Measurements from ENCODE around the gene ZNF646. TPM values are rescaled to one million over a fixed set of nuclear protein-coding genes. Genes with fewer than 3 reads are reported as not detected.

The ZNF646 gene
- total and polyA plus RNA-seq, 2 of the 13 experiments (the other 11 are each of a cell fraction or from before 2014, with no cell fraction given), result 3.4 to 10.9 TPM

DNA sequence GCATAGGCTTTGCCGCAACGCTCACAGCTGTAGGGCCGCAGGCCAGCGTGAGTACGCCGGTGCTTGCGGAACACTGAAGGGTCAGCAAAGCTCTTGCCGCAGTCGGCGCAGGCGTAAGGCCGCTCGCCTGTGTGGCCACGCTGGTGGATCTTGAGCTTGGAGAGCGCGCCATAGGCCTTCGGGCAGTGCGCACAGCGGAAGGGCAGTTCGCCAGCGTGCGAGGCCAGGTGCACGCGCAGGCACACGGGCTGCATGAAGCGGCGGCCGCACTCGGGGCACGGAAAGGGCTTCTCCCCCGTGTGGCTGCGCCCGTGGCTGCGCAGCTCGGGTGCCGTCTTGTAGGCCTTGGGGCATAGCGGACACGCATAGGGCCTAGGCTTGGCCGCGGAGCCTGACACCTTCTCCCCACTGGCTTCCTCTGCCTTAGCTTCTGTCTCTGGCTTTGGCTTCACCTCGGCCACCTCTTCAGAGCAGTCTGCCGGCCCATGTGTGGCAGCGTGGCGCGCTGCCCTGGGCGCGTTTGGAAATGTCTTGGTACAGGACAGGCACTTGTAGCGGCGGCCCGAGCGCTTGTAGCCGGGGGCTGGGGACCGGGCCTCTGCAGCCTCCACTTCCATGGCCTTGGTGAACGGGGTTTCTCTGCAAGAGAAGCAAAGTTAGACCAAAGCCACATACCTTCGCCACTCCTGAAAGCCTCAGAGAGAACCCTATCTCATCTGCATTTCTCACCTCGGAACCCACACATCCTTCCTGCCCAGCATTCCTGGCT, 10.2 kb upstream of the ZNF646 start (continued):
- TF ChIP-seq, protein P1, sequence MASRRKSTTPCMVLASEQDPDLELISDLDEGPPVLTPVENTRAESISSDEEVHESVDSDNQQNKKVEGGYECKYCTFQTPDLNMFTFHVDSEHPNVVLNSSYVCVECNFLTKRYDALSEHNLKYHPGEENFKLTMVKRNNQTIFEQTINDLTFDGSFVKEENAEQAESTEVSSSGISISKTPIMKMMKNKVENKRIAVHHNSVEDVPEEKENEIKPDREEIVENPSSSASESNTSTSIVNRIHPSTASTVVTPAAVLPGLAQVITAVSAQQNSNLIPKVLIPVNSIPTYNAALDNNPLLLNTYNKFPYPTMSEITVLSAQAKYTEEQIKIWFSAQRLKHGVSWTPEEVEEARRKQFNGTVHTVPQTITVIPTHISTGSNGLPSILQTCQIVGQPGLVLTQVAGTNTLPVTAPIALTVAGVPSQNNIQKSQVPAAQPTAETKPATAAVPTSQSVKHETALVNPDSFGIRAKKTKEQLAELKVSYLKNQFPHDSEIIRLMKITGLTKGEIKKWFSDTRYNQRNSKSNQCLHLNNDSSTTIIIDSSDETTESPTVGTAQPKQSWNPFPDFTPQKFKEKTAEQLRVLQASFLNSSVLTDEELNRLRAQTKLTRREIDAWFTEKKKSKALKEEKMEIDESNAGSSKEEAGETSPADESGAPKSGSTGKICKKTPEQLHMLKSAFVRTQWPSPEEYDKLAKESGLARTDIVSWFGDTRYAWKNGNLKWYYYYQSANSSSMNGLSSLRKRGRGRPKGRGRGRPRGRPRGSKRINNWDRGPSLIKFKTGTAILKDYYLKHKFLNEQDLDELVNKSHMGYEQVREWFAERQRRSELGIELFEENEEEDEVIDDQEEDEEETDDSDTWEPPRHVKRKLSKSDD (CRISPR knock-in tag; IDR thresholded peaks at IDR 0.05; ENCODE audit: low read depth), result no peak
- 0 out of 2 replicates have a peak, but pooled peaks have one; percentile 33 for TF ChIP-seq CENPT (CRISPR knock-in tag; IDR thresholded peaks at IDR 0.05; ENCODE audit: low read depth)
- TF ChIP-seq RARG (CRISPR knock-in tag; IDR thresholded peaks at IDR 0.05; ENCODE audit: low read depth), result no peak
- no peak for TF ChIP-seq SIX4 (CRISPR knock-in tag; IDR thresholded peaks at IDR 0.05)
- TF ChIP-seq, protein P2, sequence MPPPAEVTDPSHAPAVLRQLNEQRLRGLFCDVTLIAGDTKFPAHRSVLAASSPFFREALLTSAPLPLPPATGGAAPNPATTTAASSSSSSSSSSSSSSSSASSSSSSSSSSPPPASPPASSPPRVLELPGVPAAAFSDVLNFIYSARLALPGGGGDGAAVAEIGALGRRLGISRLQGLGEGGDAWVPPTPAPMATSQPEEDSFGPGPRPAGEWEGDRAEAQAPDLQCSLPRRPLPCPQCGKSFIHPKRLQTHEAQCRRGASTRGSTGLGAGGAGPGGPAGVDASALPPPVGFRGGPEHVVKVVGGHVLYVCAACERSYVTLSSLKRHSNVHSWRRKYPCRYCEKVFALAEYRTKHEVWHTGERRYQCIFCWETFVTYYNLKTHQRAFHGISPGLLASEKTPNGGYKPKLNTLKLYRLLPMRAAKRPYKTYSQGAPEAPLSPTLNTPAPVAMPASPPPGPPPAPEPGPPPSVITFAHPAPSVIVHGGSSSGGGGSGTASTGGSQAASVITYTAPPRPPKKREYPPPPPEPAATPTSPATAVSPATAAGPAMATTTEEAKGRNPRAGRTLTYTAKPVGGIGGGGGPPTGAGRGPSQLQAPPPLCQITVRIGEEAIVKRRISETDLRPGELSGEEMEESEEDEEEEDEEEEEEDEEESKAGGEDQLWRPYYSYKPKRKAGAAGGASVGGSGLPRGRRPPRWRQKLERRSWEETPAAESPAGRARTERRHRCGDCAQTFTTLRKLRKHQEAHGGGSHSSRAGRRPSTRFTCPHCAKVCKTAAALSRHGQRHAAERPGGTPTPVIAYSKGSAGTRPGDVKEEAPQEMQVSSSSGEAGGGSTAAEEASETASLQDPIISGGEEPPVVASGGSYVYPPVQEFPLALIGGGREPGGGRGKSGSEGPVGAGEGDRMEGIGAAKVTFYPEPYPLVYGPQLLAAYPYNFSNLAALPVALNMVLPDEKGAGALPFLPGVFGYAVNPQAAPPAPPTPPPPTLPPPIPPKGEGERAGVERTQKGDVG (CRISPR knock-in tag; IDR thresholded peaks at IDR 0.05; ENCODE audit: borderline replicate concordance), result no peak
- TF ChIP-seq, protein P3, sequence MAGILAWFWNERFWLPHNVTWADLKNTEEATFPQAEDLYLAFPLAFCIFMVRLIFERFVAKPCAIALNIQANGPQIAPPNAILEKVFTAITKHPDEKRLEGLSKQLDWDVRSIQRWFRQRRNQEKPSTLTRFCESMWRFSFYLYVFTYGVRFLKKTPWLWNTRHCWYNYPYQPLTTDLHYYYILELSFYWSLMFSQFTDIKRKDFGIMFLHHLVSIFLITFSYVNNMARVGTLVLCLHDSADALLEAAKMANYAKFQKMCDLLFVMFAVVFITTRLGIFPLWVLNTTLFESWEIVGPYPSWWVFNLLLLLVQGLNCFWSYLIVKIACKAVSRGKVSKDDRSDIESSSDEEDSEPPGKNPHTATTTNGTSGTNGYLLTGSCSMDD (CRISPR knock-in tag; IDR thresholded peaks at IDR 0.05), result no peak
- TF ChIP-seq RNF2 (conservative IDR thresholded peaks at IDR 0.05; ENCODE audit: low read depth), result no peak
- no peak for TF ChIP-seq ZNF335 (CRISPR knock-in tag; IDR thresholded peaks at IDR 0.05)
- no peak for TF ChIP-seq ZSCAN31 (CRISPR knock-in tag; IDR thresholded peaks at IDR 0.05; ENCODE audit: low read depth)
- TF ChIP-seq ZNF710 (CRISPR knock-in tag; IDR thresholded peaks at IDR 0.05; ENCODE audit: borderline replicate concordance), result no peak
- TF ChIP-seq ZNF780A (CRISPR knock-in tag; IDR thresholded peaks at IDR 0.05), result no peak
- 0 out of 2 replicates have a peak, but pooled peaks have one; percentile 34 for TF ChIP-seq ZBTB38 (CRISPR knock-in tag; IDR thresholded peaks at IDR 0.05)
- no peak for TF ChIP-seq ZNF549 (CRISPR knock-in tag; IDR thresholded peaks at IDR 0.05)
- no peak for TF ChIP-seq FOXC1 (CRISPR knock-in tag; IDR thresholded peaks at IDR 0.05; ENCODE audit: borderline replicate concordance)
- TF ChIP-seq ZNF550 (CRISPR knock-in tag; IDR thresholded peaks at IDR 0.05; ENCODE audit: borderline replicate concordance), result no peak
- TF ChIP-seq NFRKB (IDR thresholded peaks at IDR 0.05), result no peak
- TF ChIP-seq ZFP36 (IDR thresholded peaks at IDR 0.05; ENCODE audit: borderline replicate concordance, low read depth, low read length, partially characterized antibody), result no peak
- 0 out of 2 replicates have a peak, but pooled peaks have one; percentile 40 for TF ChIP-seq DNMT1 (CRISPR knock-in tag; IDR thresholded peaks at IDR 0.05)
- TF ChIP-seq ZNF660 (CRISPR knock-in tag; IDR thresholded peaks at IDR 0.05; ENCODE audit: borderline replicate concordance, low read depth), result no peak
- no peak for TF ChIP-seq HNF4G (IDR thresholded peaks at IDR 0.05; ENCODE audit: borderline replicate concordance, low read depth, low read length)
- TF ChIP-seq HNF4G (CRISPR knock-in tag; IDR thresholded peaks at IDR 0.05; ENCODE audit: borderline replicate concordance, low read depth), result no peak
